SK-N-SH (cell line): ENCODE data around the gene SH2D3C. TPM values are rescaled to one million over a fixed set of nuclear protein-coding genes. Genes with fewer than 3 reads are reported as not detected.

Experiments
- CTCF ChIA-PET: fragments of 300-600, 350-600 bp; formaldehyde crosslinking; extraction: SDS; loops from one replicate; lab custom pipeline; 2021; lab: Yijun Ruan, JAX
- POLR2A ChIA-PET: fragments of 350-600 bp; sonication (Branson Sonifier 250); formaldehyde crosslinking; extraction: SDS; loops from one replicate; lab custom pipeline; 2020; ENCODE audit warnings: antibody characterized with exemption, inconsistent platforms; lab: Yijun Ruan, JAX
- DNase-seq: peaks from one replicate; pipeline ENCODE4 v3.0.0; 2012
- H2AFZ ChIP-seq: fragments of 200-600 bp; sonication (generic); 2 replicates; pipeline ENCODE4 v1.8.1; 2016; ENCODE audit warnings: antibody characterized with exemption, mild to moderate bottlenecking, low read depth
- H3F3A ChIP-seq: fragments of 200-600 bp; sonication (generic); replicated peaks from 2 replicates; pipeline ENCODE3; 2016; ENCODE audit warnings: antibody characterized with exemption, mild to moderate bottlenecking; ENCODE audit not compliant: insufficient read depth
- H3K27ac ChIP-seq, 2 experiments: fragments of 200-500 bp in 1 of 2; fragments of 200-600 bp in 1 of 2; sonication (Bioruptor generic) in 1 of 2; sonication (generic), shearing (Covaris generic) in 1 of 2; 2 replicates each; pipeline versions ENCODE4 v1.5.1 to v1.6.1; 2014 to 2016; ENCODE audit warnings: low read depth in 2 of 2, inconsistent platforms in 1 of 2, low read length in 1 of 2, mild to moderate bottlenecking in 1 of 2, mixed read lengths in 1 of 2
- H3K27me3 ChIP-seq: fragments of 200-600 bp; sonication (generic), shearing (Covaris generic); 2 replicates; pipeline ENCODE4 v1.6.1; 2016; ENCODE audit warnings: mixed run types; ENCODE audit not compliant: insufficient read depth
- H3K36me3 ChIP-seq, 2 experiments: fragments of 200-500 bp in 1 of 2; fragments of 200-600 bp in 1 of 2; sonication (Bioruptor generic) in 1 of 2; sonication (generic) in 1 of 2; replicated peaks in 1 of 2; 2 replicates each; pipeline versions ENCODE3 to v1.5.1; 2014 to 2016; ENCODE audit warnings: low read length in 1 of 2, mild to moderate bottlenecking in 1 of 2; ENCODE audit not compliant: insufficient read depth in 2 of 2, control insufficient read depth in 1 of 2
- H3K4me1 ChIP-seq, 2 experiments: fragments of 200-500 bp in 1 of 2; fragments of 200-600 bp in 1 of 2; sonication (Bioruptor generic) in 1 of 2; sonication (generic), shearing (Covaris generic) in 1 of 2; 2 replicates each; pipeline versions ENCODE4 v1.5.1 to v1.6.1; 2014 to 2016; ENCODE audit warnings: low read depth in 1 of 2, low read length in 1 of 2, mixed run types in 1 of 2; ENCODE audit not compliant: insufficient read depth in 2 of 2, control insufficient read depth in 1 of 2
- H3K4me2 ChIP-seq: fragments of 200-600 bp; sonication (generic), shearing (Covaris generic); 2 replicates; pipeline ENCODE4 v1.6.1; 2017; ENCODE audit warnings: mixed run types
- H3K4me3 ChIP-seq, 2 experiments: fragments of 200-500 bp in 1 of 2; fragments of 200-600 bp in 1 of 2; sonication (Bioruptor generic) in 1 of 2; sonication (generic), shearing (Covaris generic) in 1 of 2; 2 replicates each; pipeline versions ENCODE4 v1.5.1 to v1.8.1; 2014 to 2016; ENCODE audit warnings: low read depth in 2 of 2, inconsistent platforms in 1 of 2, low read length in 1 of 2, mild to moderate bottlenecking in 1 of 2, mixed read lengths in 1 of 2, moderate library complexity in 1 of 2
- H3K79me2 ChIP-seq: fragments of 200-600 bp; sonication (generic); 2 replicates; pipeline ENCODE4 v1.8.1; 2017; ENCODE audit warnings: mild to moderate bottlenecking; ENCODE audit not compliant: insufficient read depth
- H3K9ac ChIP-seq: fragments of 200-600 bp; sonication (generic); 2 replicates; pipeline ENCODE4 v1.6.1; 2017; ENCODE audit warnings: mixed run types
- H3K9me2 ChIP-seq: fragments of 200-600 bp; sonication (generic); 2 replicates; pipeline ENCODE4 v1.6.1; 2017; ENCODE audit warnings: mixed run types
- H3K9me3 ChIP-seq: fragments of 200-600 bp; sonication (generic); 2 replicates; pipeline ENCODE4 v1.6.1; 2017; ENCODE audit warnings: mixed run types, mild to moderate bottlenecking, moderate library complexity
- H4K20me1 ChIP-seq: fragments of 200-600 bp; sonication (generic); 2 replicates; pipeline ENCODE4 v1.6.1; 2017; ENCODE audit warnings: mild to moderate bottlenecking, mixed run types; ENCODE audit not compliant: insufficient read depth
- CTCF ChIP-seq: fragments of 200-600 bp; sonication (generic); IDR thresholded peaks from 2 replicates; pipeline ENCODE4 v1.6.1; 2017; ENCODE audit warnings: antibody characterized with exemption, mild to moderate bottlenecking, moderate library complexity
- EP300 ChIP-seq, 2 experiments: IDR thresholded peaks; 2 replicates each; pipeline versions ENCODE4 v1.4.0 to v1.6.1; 2012; ENCODE audit warnings: borderline replicate concordance in 1 of 2, low read depth in 1 of 2, low read length in 1 of 2
- FOSL2 ChIP-seq: IDR thresholded peaks from 2 replicates; pipeline ENCODE4 v1.4.0; 2012; ENCODE audit warnings: low read depth, mild to moderate bottlenecking, moderate library complexity, borderline replicate concordance
- FOXJ3 ChIP-seq: sonication (generic); formaldehyde crosslinking; IDR thresholded peaks from 2 replicates; pipeline ENCODE4 v1.5.1; 2020; ENCODE audit warnings: mild to moderate bottlenecking, missing genetic modification reagents
- GABPA ChIP-seq: IDR thresholded peaks from 2 replicates; pipeline ENCODE4 v1.4.0; 2012; ENCODE audit warnings: low read depth, mild to moderate bottlenecking
- IRF3 ChIP-seq: fragments of 150-350 bp; IDR thresholded peaks from 2 replicates; pipeline ENCODE4 v1.6.1; 2016; ENCODE audit warnings: mild to moderate bottlenecking, low read depth, low read length
- JUND ChIP-seq: IDR thresholded peaks from 2 replicates; pipeline ENCODE4 v1.4.0; 2012
- NFIC ChIP-seq: IDR thresholded peaks from 2 replicates; pipeline ENCODE4 v1.4.0; 2012; ENCODE audit warnings: borderline replicate concordance
- NRF1 ChIP-seq: IDR thresholded peaks from 2 replicates; pipeline ENCODE4 v1.6.1; 2012; ENCODE audit warnings: low read depth, mild to moderate bottlenecking, low read length
- RAD21 ChIP-seq: IDR thresholded peaks from 2 replicates; pipeline ENCODE4 v1.6.1; 2012; ENCODE audit warnings: mild to moderate bottlenecking, low read length
- RXRA ChIP-seq: IDR thresholded peaks from 2 replicates; pipeline ENCODE4 v1.4.0; 2012; ENCODE audit warnings: low read depth, mild to moderate bottlenecking, borderline replicate concordance
- SIN3A ChIP-seq: IDR thresholded peaks from 2 replicates; pipeline ENCODE4 v1.6.1; 2012; ENCODE audit warnings: low read depth, mild to moderate bottlenecking, low read length, moderate library complexity, borderline replicate concordance
- SMC3 ChIP-seq: IDR thresholded peaks from 2 replicates; pipeline ENCODE4 v1.6.1; 2012; ENCODE audit warnings: low read depth, low read length, improper control_type of control experiment
- TAF1 ChIP-seq: IDR thresholded peaks from 2 replicates; pipeline ENCODE4 v1.6.1; 2012; ENCODE audit warnings: low read depth, mild to moderate bottlenecking, low read length, moderate library complexity, borderline replicate concordance
- TEAD4 ChIP-seq: IDR thresholded peaks from 2 replicates; pipeline ENCODE4 v1.4.0; 2012; ENCODE audit warnings: mild to moderate bottlenecking, borderline replicate concordance; ENCODE audit not compliant: insufficient read depth
- USF2 ChIP-seq: fragments of 150-350 bp; IDR thresholded peaks from 2 replicates; pipeline ENCODE4 v1.6.1; 2017; ENCODE audit warnings: antibody characterized with exemption, low read length, low read depth, borderline replicate concordance
- YY1 ChIP-seq: IDR thresholded peaks from 2 replicates; pipeline ENCODE4 v1.4.0; 2012; ENCODE audit warnings: low read depth, mild to moderate bottlenecking
- ZBTB33 ChIP-seq: IDR thresholded peaks from 2 replicates; pipeline ENCODE4 v1.4.0; 2012; ENCODE audit warnings: low read depth, borderline replicate concordance
- WGBS: methylation state at CpG from one replicate; pipeline ENCODE4 v1.1.6; 2017; ENCODE audit warnings: low lambda C conversion rate; 5-methylcytosine and 5-hydroxymethylcytosine counted together
- polyA plus RNA-seq, 3 experiments: library from polyadenylated mRNA; depleted of rRNA; stranded (reverse); fragments of >200 nt; gene quantifications; 2 replicates each; pipeline ENCODE4 v1.2.3, GENCODE V29; 2012

The SH2D3C gene
- polyA plus RNA-seq, 1 of the 3 experiments (the other 2 are of a cell fraction), result 0.15 TPM

GRCh38 chr9:127698386-127698785 is 80.1 kb downstream of the SH2D3C start:
- Histone ChIP-seq H3K4me2 (no peak overlapping the region), H2AFZ (no peak overlapping the region), H3K4me3 (no peak overlapping the region), H3K9ac (no peak overlapping the region), H3K9me3 (no peaks in the 10 kb centered on the region), H3K27ac (no peak overlapping the region), H4K20me1 (no peaks in the 10 kb centered on the region), H3K79me2 (no peaks in the 10 kb centered on the region), H3K27me3 (no peaks in the 10 kb centered on the region), H3F3A (peaks cover 14% of the 10 kb centered on the region), H3K4me1 (peaks cover 0 to 14% of the 10 kb centered on the region in 2 experiments; a peak in 1 of 4 replicates), H3K9me2 (no peaks in the 10 kb centered on the region), H3K36me3 (no peaks in the 10 kb centered on the region)
- WGBS, result 94% methylated on average over 5 of the region's 5 CpGs
- TF ChIP-seq FOSL2 (no peak), ZBTB33 (no peak), USF2 (no peak)
- ChIA-PET POLR2A (no interaction called here), CTCF (interaction anchor here (1.9 kb wide), 1 partner anchor 12 kb away, joined by 4 read pairs; no protein-coding TSS in a partner anchor)
- no peak for DNase-seq

- POLR2A ChIA-PET, result no interaction called here
- H3K4me3 ChIP-seq, result no peak overlapping the region
- H4K20me1 ChIP-seq, result no peaks in the 10 kb centered on the region
- H3K4me2 ChIP-seq, result no peak overlapping the region
- no peak overlapping the region for H3K27ac ChIP-seq
- CTCF ChIA-PET, result no interaction called here
- DNase-seq, result no peak
- 92% methylated on average over 5 of the region's 5 CpGs for WGBS
- H3K9ac ChIP-seq, result no peak overlapping the region
- no peaks in the 10 kb centered on the region for H3K9me3 ChIP-seq
- no peak overlapping the region for H2AFZ ChIP-seq
- no peaks in the 10 kb centered on the region for H3K27me3 ChIP-seq
- peaks cover 0 to 14% of the 10 kb centered on the region in 2 experiments; a peak in 1 of 4 replicates for H3K4me1 ChIP-seq
- no peaks in the 10 kb centered on the region for H3K36me3 ChIP-seq
- no peaks in the 10 kb centered on the region for H3K9me2 ChIP-seq
- H3K79me2 ChIP-seq, result no peaks in the 10 kb centered on the region
- peaks cover 14% of the 10 kb centered on the region for H3F3A ChIP-seq
- TF ChIP-seq RAD21 (no peak), FOSL2 (no peak), NRF1 (no peak), EP300 (IDR thresholded peaks at IDR 0.05; ENCODE audit: borderline replicate concordance in 1 of 2, low read depth in 1 of 2, low read length in 1 of 2) (no peak), JUND (no peak), NFIC (no peak), TAF1 (no peak), CTCF (no peak), USF2 (no peak), ZBTB33 (no peak), RXRA (no peak), TEAD4 (no peak), YY1 (no peak), FOXJ3 (CRISPR knock-in tag) (no peak), GABPA (no peak), IRF3 (no peak), SMC3 (no peak), SIN3A (no peak)
Measured at GRCh38 chr9:127697575-127697974, 80.9 kb downstream of the SH2D3C start.
